Effector memory CD4-positive, alpha-beta T cell (primary cell): ENCODE measurements around the gene GDF9.
A peak's percentile ranks its signal among the peaks of the same experiment; 100 is the strongest.

Experiments
- DNase-seq, 3 donors: peaks; one replicate each; pipeline ENCODE4 v3.0.0-alpha.2; 2020
- H3K27ac ChIP-seq: 2 replicates; pipeline ENCODE4 v1.7.0; 2013; ENCODE audit warnings: mild to moderate bottlenecking, low read length, moderate library complexity; ENCODE audit not compliant: insufficient read depth, poor library complexity, severe bottlenecking
- H3K27me3 ChIP-seq: replicated peaks from 2 replicates; pipeline ENCODE4 v1.7.0; 2013; ENCODE audit warnings: mild to moderate bottlenecking, low read length; ENCODE audit not compliant: insufficient read depth, control insufficient read depth, poor library complexity, severe bottlenecking
- H3K36me3 ChIP-seq: 2 replicates; pipeline ENCODE4 v1.7.0; 2013; ENCODE audit warnings: mild to moderate bottlenecking, low read length, moderate library complexity; ENCODE audit not compliant: control insufficient read depth, insufficient read depth
- H3K4me1 ChIP-seq: 2 replicates; pipeline ENCODE4 v1.7.0; 2013; ENCODE audit warnings: low read length, mild to moderate bottlenecking; ENCODE audit not compliant: control insufficient read depth, insufficient read depth, poor library complexity, severe bottlenecking
- H3K4me3 ChIP-seq: 2 replicates; pipeline ENCODE4 v1.7.0; 2013; ENCODE audit warnings: low read length, low read depth, mild to moderate bottlenecking; ENCODE audit not compliant: insufficient read depth, poor library complexity, severe bottlenecking
- H3K9me3 ChIP-seq: 2 replicates; pipeline ENCODE4 v1.7.0; 2013; ENCODE audit warnings: mild to moderate bottlenecking, low read length, moderate library complexity; ENCODE audit not compliant: control insufficient read depth
- total RNA-seq, 3 donors: gene quantifications; one replicate each; lab custom pipeline; 2026; lab: John Stamatoyannopoulos, UW

Gene GDF9, protein sequence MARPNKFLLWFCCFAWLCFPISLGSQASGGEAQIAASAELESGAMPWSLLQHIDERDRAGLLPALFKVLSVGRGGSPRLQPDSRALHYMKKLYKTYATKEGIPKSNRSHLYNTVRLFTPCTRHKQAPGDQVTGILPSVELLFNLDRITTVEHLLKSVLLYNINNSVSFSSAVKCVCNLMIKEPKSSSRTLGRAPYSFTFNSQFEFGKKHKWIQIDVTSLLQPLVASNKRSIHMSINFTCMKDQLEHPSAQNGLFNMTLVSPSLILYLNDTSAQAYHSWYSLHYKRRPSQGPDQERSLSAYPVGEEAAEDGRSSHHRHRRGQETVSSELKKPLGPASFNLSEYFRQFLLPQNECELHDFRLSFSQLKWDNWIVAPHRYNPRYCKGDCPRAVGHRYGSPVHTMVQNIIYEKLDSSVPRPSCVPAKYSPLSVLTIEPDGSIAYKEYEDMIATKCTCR
- total RNA-seq, result 1.0 to 4.1 (median 3.5) reads per million in 3 donors

DNA sequence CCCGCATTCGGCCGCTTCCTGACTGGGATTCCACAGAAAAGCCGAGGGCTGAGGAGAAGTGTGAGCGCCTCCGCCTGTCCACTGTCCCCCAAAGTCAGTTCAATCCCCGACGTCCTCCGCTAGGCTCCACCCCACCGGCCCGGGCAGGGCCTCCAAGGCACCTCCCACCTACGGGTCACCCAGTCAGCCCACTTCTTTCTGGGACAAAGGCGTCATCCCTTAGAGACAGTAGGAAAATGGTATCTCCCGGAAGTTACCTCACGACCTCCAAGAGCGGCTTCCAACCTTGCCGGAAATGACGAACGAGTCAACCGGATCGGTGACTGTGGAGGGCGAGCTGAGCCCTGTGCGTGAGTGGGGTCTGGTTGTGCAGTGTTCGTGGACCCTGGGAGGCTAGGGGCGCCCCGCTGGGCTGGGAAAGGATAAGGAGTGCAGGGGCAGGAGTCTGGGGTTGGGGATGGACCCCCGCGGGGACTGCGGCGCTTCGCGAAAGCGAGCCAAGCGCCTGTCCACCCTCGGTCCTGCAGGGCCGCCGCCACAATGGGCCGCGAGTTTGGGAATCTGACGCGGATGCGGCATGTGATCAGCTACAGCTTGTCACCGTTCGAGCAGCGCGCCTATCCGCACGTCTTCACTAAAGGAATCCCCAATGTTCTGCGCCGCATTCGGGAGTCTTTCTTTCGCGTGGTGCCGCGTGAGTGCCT is at the start of gene GDF9, which contains the start of gene UQCRQ:
Gene GDF9 (minus strand): TSS at position 128 of the 704 bp plus-strand sequence. CDS start 1,936 bp downstream, outside the sequence.
Gene UQCRQ (plus strand): TSS at position 301 of the 704 bp plus-strand sequence. CDS start 240 bp downstream, at position 541.
- Histone ChIP-seq H3K9me3 (no peaks in the 10 kb centered on the region), H3K36me3 (peaks cover 3% of the 10 kb centered on the region), H3K27ac (peak within 1 kb of the TSS; percentile 88), H3K4me3 (peak within 1 kb of the TSS; percentile 74), H3K27me3 (no peaks in the 10 kb centered on the region), H3K4me1 (peaks cover 14% of the 10 kb centered on the region)
- DNase-seq, result peak; percentile 86 to 93 (median 88)

DNA sequence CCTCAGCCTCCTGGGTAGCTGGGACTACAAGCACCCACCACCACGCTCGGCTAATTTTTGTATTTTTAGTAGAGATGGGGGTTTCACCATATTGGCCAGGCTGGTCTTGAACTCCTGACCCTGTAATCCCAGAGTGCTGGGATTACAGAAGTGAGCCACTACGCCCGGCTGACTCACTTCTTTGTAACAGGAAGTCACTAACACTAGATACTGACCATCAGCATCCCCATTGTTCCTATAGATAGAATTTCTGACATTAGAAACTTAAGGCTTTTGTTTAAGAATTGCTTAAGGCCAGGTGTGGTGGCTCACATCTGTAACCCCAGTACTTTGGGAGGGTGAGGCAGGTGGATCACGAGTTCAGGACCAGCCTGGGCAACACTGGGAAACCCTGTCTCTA is 49.4 kb upstream of the GDF9 start:
- no peak for DNase-seq
- H3K9me3 ChIP-seq, result no peaks in the 10 kb centered on the region
- H3K27me3 ChIP-seq, result no peaks in the 10 kb centered on the region
- no peaks in the 10 kb centered on the region for H3K4me1 ChIP-seq
- no peak overlapping the region for H3K27ac ChIP-seq
- H3K4me3 ChIP-seq, result no peak overlapping the region
- H3K36me3 ChIP-seq, result peaks cover 18% of the 10 kb centered on the region

GRCh38 chr5:132909702-132910101 is 43.4 kb upstream of the GDF9 start:
- no peak for DNase-seq

GRCh38 chr5:132907161-132907560 is 40.9 kb upstream of the GDF9 start:
- H3K4me3 ChIP-seq, result no peak overlapping the region
- H3K4me1 ChIP-seq, result no peaks in the 10 kb centered on the region
- no peaks in the 10 kb centered on the region for H3K27me3 ChIP-seq
- H3K27ac ChIP-seq, result no peak overlapping the region
- no peak for DNase-seq
- H3K36me3 ChIP-seq, result peaks cover 10% of the 10 kb centered on the region
- H3K9me3 ChIP-seq, result no peaks in the 10 kb centered on the region

More at GRCh38 chr5:132909702-132910101, 43.4 kb upstream of the GDF9 start:
- no peaks in the 10 kb centered on the region for H3K27me3 ChIP-seq
- H3K4me3 ChIP-seq, result no peak overlapping the region
- no peaks in the 10 kb centered on the region for H3K4me1 ChIP-seq
- H3K9me3 ChIP-seq, result no peaks in the 10 kb centered on the region
- peaks cover 13% of the 10 kb centered on the region for H3K36me3 ChIP-seq
- H3K27ac ChIP-seq, result no peak overlapping the region

DNA sequence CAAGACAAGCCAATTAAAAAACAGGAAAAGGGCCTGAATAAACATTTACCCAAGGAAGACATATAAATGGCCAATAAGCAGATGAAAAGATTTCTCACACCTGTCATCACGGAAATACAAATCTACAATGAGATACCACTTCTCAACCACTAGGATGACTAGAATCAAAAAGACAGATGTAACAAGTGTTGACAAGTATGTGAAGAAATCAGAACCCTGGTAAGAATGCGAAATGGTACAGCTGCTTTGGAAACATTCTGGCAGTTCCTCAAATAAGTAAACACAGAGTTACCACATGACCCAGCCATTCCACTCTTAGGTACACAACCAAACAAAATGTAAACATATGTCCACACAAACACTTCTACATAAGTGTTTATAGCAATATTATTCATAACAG is 39.7 kb upstream of the GDF9 start:
- DNase-seq, result no peak
- H3K36me3 ChIP-seq, result peaks cover 18% of the 10 kb centered on the region
- no peaks in the 10 kb centered on the region for H3K4me1 ChIP-seq
- no peaks in the 10 kb centered on the region for H3K27me3 ChIP-seq
- no peak overlapping the region for H3K4me3 ChIP-seq
- H3K27ac ChIP-seq, result no peak overlapping the region
- H3K9me3 ChIP-seq, result no peaks in the 10 kb centered on the region

GRCh38 chr5:132901730-132902129 is 35.5 kb upstream of the GDF9 start:
- Histone ChIP-seq H3K4me1 (no peaks in the 10 kb centered on the region), H3K4me3 (no peak overlapping the region), H3K9me3 (no peaks in the 10 kb centered on the region), H3K36me3 (peaks cover 43% of the 10 kb centered on the region), H3K27ac (no peak overlapping the region), H3K27me3 (no peaks in the 10 kb centered on the region)
- no peak for DNase-seq

DNA sequence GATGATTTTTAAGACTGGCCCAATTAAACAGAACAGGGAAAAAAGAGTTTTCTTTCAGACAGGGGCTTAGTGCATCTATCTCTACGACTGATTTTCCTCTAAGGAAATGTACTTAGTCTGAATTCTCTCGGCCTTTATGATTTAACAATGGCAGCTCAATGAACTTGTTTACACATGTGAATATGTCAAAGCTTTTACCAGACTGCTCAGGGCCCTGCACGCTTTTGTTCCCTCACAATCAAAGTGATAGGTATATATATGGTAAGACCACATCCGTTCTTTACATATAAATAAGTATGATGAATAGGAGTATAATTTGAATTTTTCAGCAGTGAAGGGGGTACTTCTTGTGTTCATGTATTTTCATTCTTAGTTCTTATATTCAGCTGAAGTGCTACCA is 34.8 kb upstream of the GDF9 start:
- H3K27me3 ChIP-seq, result no peaks in the 10 kb centered on the region
- peaks cover 50% of the 10 kb centered on the region for H3K36me3 ChIP-seq
- H3K9me3 ChIP-seq, result no peaks in the 10 kb centered on the region
- H3K27ac ChIP-seq, result no peak overlapping the region
- no peak overlapping the region for H3K4me3 ChIP-seq
- H3K4me1 ChIP-seq, result no peaks in the 10 kb centered on the region
- no peak for DNase-seq

- no peaks in the 10 kb centered on the region for H3K27me3 ChIP-seq
- no peak overlapping the region for H3K27ac ChIP-seq
- H3K36me3 ChIP-seq, result peaks cover 59% of the 10 kb centered on the region
- no peaks in the 10 kb centered on the region for H3K4me1 ChIP-seq
- H3K4me3 ChIP-seq, result no peak overlapping the region
- H3K9me3 ChIP-seq, result no peaks in the 10 kb centered on the region
- no peak for DNase-seq
Measured at GRCh38 chr5:132898094-132898493, 31.8 kb upstream of the GDF9 start.

DNA sequence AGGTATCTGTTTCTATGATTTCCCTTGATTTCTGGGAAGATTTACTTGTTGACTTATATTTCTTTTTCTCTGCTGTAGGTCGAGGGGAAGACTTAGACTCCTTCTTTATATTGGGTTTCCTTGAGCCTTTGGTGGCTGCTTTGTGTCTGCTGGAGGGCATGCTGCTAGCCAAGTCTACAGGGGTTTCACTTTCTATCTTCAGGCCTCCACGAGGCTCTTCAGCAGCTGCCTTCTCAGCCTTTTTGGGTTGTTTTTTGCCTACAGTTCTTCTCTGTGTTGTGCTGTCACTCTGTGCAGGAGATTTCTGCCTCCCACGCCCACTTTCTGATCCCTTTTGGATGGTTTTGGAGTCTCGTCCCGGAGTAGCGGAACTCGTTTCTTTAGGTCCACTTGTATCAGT is 30.4 kb upstream of the GDF9 start:
- H3K36me3 ChIP-seq, result peaks cover 72% of the 10 kb centered on the region

More for the DNA sequence above, 30.4 kb upstream of the GDF9 start:
- Histone ChIP-seq H3K9me3 (no peaks in the 10 kb centered on the region), H3K27ac (no peak overlapping the region), H3K4me3 (no peak overlapping the region), H3K27me3 (no peaks in the 10 kb centered on the region), H3K4me1 (no peaks in the 10 kb centered on the region)
- no peak for DNase-seq
